ENCODE results near the gene TEX29.

TEX29 gene

DNA sequence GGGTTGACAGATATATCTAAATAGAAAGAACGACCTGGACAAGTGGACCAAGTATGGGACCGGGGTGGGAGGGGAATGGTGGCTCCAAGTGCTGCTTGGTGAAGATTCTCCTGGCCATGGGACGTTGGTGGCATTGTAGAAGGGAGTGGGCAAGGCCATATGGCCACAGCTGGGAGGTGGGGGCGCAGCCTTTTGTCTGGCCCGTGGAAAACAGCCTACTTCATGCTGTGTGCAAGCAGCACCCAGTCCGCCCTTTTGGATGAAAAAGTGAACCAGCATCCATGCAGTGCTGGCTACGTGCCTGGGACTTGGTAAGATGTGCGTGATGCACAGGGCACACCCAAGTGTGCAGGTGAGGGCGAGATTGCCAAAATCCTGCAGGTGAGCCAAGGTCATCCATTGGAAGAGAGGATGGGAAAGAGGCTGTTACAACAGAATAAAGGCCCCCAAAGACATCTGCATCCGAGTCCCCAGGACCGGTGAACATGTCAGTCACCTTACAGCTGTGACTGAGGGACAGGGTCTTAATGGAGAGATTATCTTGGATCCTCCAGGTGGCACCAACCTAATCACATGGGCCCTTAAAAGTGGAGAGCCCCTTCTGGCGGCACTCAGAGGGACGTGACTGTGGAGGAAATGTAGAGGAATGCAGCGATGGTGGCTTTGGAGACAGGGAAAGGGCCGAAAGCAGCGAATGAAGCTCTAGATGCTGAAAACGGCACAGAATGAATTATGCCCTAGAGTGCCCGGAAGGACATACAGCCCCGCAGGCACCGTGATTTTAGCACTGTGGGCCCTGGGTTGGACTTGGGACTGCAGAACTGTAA, 40.8 kb downstream of the TEX29 start:
- Histone ChIP-seq H3K36me3 (ENCODE audit: insufficient read depth, low read length) (no peaks in the 10 kb centered on the region), H3K9me3 (ENCODE audit: low read length) (no peaks in the 10 kb centered on the region), H3K27me3 (ENCODE audit: insufficient read depth, low read length) (no peaks in the 10 kb centered on the region), H3K4me1 (ENCODE audit: insufficient read depth, low read length) (peaks cover 10% of the 10 kb centered on the region), H3K4me3 (ENCODE audit: low read length) (no peak overlapping the region), H2AFZ (ENCODE audit: low read depth, low read length) (no peak overlapping the region)

DNA sequence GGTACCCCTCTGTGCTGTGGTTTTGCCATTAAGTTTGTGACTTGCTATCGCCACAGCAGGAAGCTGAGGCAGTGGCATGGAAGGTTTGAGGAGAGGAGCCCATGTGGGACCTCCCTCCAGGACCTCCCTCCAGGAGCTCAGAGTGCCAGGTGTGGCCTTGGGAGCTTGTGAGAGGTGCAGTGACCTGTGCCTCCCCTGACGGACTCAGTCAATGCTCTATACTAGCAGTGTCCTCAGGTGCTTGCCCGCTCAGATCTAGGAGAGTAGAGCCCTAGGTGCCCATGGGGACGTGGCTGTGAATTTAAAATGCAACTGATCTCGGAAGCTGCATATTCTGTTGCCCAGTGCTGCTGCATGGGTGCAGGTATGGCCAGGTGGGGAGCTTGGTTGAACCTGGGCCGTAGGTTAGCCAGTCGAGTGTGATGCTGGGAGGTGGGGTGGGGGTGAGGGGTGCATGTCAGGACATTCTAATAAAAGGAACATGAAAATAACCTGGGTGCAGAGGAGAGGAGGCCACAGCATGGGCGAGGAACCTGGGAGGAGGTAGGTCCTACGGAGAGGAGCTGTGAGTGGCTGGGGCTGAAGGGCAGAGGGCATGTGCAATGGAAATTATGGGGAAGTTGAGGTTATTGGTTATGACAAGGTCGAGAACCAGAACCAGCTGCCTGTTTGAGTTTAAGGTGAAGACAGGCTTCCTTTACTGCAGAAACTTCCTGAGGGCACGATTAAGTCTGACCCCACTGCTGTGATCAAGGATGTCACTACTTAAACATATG, 41.6 kb downstream of the TEX29 start:
- Histone ChIP-seq H3K27me3 (ENCODE audit: insufficient read depth, low read length) (no peaks in the 10 kb centered on the region), H3K4me3 (ENCODE audit: low read length) (no peak overlapping the region), H3K9me3 (ENCODE audit: low read length) (no peaks in the 10 kb centered on the region), H3K36me3 (ENCODE audit: insufficient read depth, low read length) (no peaks in the 10 kb centered on the region), H2AFZ (ENCODE audit: low read depth, low read length) (no peak overlapping the region), H3K4me1 (ENCODE audit: insufficient read depth, low read length) (peaks cover 10% of the 10 kb centered on the region)

DNA sequence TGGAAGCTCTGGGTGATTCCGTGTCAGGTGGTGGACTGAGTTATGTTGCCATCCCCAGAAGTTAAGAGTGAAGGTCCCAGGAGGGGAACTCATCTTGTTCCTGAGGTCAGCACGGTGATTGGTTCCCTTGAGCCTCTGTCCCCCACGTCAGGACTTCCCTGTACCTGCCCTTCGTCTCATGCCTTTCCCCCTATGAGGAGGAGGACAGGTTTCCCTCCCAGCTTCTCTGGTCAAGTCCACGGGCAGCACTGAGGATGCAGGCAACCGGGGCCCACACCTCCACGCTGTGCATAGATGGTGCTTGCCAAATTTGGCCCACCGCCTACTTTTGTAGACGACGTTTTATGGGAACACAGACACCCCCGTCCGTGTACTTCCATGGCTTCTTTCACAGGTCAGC, 42.7 kb downstream of the TEX29 start:
- Histone ChIP-seq H3K4me1 (ENCODE audit: insufficient read depth, low read length) (peaks cover 10% of the 10 kb centered on the region), H3K4me3 (ENCODE audit: low read length) (no peak overlapping the region), H3K36me3 (ENCODE audit: insufficient read depth, low read length) (no peaks in the 10 kb centered on the region), H2AFZ (ENCODE audit: low read depth, low read length) (no peak overlapping the region), H3K9me3 (ENCODE audit: low read length) (no peaks in the 10 kb centered on the region), H3K27me3 (ENCODE audit: insufficient read depth, low read length) (no peaks in the 10 kb centered on the region)

DNA sequence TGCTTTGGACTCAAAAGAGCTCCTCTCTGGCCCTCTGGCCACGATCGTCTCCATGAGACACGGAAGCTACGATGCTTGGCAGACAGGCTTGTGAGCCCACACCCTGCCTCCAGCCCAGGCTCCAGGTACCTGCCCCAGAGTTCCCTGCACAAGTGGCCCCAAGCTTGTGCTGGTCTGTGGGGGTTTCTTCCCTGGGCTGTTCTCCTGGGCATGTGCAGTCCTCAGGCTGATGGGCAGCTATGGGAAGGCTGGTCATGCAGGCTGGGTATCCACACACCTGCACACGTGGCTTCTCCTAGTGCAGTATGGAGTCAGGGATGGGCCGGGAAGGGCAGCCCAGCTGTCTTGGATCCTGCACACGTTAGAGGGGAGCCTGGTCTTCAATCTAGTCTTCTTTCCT, 43.1 kb downstream of the TEX29 start:
- H3K36me3 ChIP-seq (ENCODE audit: insufficient read depth, low read length): no peaks in the 10 kb centered on the region
- H3K27me3 ChIP-seq (ENCODE audit: insufficient read depth, low read length): no peaks in the 10 kb centered on the region
- no peak overlapping the region for H3K4me3 ChIP-seq (ENCODE audit: low read length)
- peaks cover 10% of the 10 kb centered on the region for H3K4me1 ChIP-seq (ENCODE audit: insufficient read depth, low read length)
- no peak overlapping the region for H2AFZ ChIP-seq (ENCODE audit: low read depth, low read length)
- no peaks in the 10 kb centered on the region for H3K9me3 ChIP-seq (ENCODE audit: low read length)

DNA sequence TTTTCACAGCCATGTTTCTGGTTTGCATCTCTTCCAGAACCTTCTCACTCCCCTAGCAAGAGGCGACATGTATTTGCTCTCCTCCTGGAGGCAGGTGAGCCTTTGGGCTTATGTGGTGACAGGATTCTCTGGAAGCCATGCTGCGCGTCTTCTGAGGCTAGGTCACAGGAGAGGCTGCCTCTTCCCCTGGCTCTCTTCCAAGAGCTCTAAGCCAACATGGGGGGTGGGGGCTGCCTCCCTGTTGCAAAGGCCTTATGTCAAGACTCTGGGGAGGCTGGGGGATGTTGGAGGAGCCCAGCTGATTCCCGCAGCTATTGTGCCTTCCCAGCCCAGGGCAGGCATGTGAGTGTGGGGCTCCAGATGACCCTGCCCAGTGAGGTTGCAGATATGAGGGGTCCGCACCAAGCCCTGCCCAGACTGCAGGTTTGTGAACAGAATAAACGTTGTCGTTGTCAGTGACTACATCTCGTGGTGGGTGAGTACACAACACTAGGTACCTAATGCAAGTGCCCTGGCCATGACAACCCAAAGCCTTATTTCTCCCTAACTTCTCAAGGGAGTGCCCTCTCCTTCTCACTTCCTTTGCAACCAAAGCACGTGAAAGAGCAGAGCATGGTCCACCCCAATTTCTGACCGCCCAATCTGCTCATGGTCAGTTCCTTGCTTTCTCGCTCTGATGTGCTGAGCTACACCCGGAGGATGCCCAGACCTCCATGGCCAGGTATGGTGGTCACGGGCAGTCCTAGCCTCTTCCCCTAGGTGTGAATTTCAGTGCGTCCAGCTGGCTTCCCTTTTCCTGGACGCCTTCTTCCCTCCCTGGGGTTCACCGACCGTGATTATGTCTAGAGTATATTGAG, 44.9 kb downstream of the TEX29 start:
- Histone ChIP-seq H3K27me3 (ENCODE audit: insufficient read depth, low read length) (no peaks in the 10 kb centered on the region), H3K4me1 (ENCODE audit: insufficient read depth, low read length) (peaks cover 2% of the 10 kb centered on the region), H3K36me3 (ENCODE audit: insufficient read depth, low read length) (no peaks in the 10 kb centered on the region), H3K4me3 (ENCODE audit: low read length) (no peak overlapping the region), H3K9me3 (ENCODE audit: low read length) (no peaks in the 10 kb centered on the region), H2AFZ (ENCODE audit: low read depth, low read length) (no peak overlapping the region)

DNA sequence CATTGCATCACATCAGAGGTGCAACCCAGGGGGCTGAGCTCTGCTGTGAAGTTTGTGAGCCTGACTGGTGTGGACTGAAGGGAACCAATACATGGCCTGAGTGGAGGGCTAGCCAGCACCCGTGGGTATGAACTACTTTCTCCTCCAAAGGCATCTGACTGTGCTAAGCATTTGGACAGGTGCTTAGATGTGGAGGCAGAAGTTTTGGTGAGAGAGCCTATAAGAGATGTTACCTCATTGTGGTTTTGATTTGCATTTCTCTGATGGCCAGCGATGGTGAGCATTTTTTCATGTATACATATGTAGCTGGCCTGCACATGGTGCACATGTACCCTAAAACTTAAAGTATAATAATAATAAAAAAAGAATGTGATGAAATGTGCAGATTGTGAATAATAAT, 46.9 kb downstream of the TEX29 start:
- no peaks in the 10 kb centered on the region for H3K36me3 ChIP-seq (ENCODE audit: insufficient read depth, low read length)
- H2AFZ ChIP-seq (ENCODE audit: low read depth, low read length): no peak overlapping the region
- H3K4me1 ChIP-seq (ENCODE audit: insufficient read depth, low read length): no peaks in the 10 kb centered on the region

DNA sequence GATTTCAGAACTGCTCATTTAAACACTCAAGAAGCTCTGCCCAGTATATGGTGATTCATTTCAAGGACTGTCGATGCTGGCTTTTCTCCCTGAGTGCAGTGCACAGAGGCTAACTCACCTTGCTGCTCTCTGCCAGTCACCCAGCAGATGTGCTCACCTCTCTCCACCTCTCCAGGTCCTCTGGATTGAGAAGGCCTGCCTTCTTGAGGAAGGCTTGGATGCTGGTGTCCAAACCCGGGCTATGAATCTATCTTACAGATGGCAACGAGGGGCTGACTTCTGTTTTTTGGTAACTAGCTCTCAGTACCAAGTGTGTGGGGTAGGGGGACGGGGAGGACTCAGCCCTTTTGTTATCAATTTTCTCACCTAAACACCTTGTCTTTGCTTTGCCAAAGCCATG, 47.6 kb downstream of the TEX29 start:
- Histone ChIP-seq H3K36me3 (ENCODE audit: insufficient read depth, low read length) (no peaks in the 10 kb centered on the region), H3K4me1 (ENCODE audit: insufficient read depth, low read length) (no peaks in the 10 kb centered on the region), H3K27me3 (ENCODE audit: insufficient read depth, low read length) (no peaks in the 10 kb centered on the region), H3K4me3 (ENCODE audit: low read length) (no peak overlapping the region), H2AFZ (ENCODE audit: low read depth, low read length) (no peak overlapping the region), H3K9me3 (ENCODE audit: low read length) (no peaks in the 10 kb centered on the region)

More for the DNA sequence above, 46.9 kb downstream of the TEX29 start:
- Histone ChIP-seq H3K4me3 (ENCODE audit: low read length) (no peak overlapping the region), H3K27me3 (ENCODE audit: insufficient read depth, low read length) (no peaks in the 10 kb centered on the region), H3K9me3 (ENCODE audit: low read length) (no peaks in the 10 kb centered on the region)

DNA sequence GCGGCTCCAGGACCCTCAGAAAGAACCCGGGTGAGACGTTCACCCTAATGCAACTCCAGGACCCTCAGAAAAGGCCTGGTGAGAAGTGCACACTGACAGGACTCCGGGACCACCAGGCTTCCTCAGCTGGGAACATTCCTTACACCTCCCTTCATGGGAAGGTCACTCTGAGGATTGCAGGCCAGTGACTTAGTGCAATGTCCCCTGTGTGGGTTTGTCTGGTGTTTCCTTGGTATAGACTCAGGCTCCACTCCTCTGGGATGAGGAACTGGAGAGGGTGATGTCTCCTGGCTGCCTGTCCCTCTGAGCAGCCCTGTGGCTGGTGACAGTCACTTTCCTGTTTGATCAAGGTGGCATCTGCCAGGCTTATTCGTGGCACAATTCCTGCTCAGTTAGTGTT, 49.7 kb downstream of the TEX29 start:
- no peaks in the 10 kb centered on the region for H3K9me3 ChIP-seq (ENCODE audit: low read length)
- no peaks in the 10 kb centered on the region for H3K36me3 ChIP-seq (ENCODE audit: insufficient read depth, low read length)
- H3K4me3 ChIP-seq (ENCODE audit: low read length): no peak overlapping the region
- no peak overlapping the region for H2AFZ ChIP-seq (ENCODE audit: low read depth, low read length)
- H3K4me1 ChIP-seq (ENCODE audit: insufficient read depth, low read length): no peaks in the 10 kb centered on the region
- H3K27me3 ChIP-seq (ENCODE audit: insufficient read depth, low read length): no peaks in the 10 kb centered on the region

DNA sequence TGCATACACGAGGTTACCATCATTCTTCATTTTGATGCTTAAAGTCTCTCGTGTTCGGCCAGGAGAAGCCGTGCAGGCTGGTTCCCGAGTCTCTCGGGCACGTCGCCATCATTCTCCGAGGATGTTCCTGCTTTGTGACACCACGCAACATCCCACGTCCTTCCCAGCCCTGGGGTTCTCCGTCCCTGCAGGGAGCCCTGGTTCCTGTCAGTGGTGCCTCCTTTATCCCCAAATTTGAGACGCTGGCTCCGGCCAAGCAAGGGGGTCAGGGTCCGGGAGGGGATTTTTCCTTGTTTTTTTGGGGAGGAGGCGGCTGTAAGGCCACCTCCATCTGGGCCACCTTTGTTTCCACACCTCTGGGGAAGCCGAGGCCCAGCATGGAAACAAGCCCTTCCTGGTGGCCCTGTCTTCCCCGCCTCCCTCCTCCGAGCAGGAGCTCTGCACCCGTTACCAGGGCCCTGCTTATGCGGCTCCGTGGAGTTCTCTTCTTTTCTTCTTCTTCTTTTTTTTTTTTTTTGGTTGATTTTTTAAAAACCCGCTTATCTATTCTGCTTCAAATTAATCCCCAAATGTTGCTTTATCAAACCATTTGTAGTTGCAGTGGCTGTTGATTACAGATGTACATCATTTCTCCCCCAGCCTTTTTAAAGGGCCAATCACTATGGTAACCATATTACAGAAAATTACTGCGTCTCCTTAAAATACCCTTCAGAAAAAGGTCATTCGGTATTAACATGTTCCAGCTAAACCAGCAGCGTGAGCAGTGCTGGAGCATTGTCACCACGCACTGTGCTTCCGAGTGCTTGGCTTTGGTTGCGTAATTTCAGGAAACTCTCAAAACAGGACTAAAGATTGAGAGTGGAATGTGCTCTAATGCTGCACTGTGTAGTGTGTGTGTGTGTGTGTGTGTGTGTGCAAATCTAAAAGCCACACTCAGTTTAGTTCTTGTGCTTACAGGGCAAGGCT, 50.4 kb downstream of the TEX29 start:
- no peaks in the 10 kb centered on the region for H3K27me3 ChIP-seq (ENCODE audit: insufficient read depth, low read length)
- H3K4me1 ChIP-seq (ENCODE audit: insufficient read depth, low read length): no peaks in the 10 kb centered on the region
- H3K36me3 ChIP-seq (ENCODE audit: insufficient read depth, low read length): no peaks in the 10 kb centered on the region
- no peak overlapping the region for H2AFZ ChIP-seq (ENCODE audit: low read depth, low read length)
- no peaks in the 10 kb centered on the region for H3K9me3 ChIP-seq (ENCODE audit: low read length)
- no peak overlapping the region for H3K4me3 ChIP-seq (ENCODE audit: low read length)

DNA sequence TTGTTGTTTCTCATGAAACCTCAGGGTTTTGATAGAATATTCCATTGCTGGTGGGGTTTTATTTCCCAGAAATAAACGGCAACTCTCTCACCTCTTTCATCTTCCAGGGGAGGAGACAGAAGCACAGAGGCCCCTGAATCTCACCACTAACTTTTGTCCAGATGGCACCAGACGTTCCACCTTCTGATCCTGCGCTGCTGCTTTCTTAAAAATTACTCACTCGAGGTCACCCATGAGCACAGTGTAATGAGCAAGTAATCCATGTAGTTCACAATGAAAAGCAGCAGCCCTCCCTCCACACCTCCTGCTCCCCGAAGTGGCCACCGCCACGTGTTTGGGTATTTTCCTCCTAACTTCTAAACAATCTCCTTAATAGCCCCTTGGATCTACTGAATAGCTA, 51.3 kb downstream of the TEX29 start:
- no peak overlapping the region for H2AFZ ChIP-seq (ENCODE audit: low read depth, low read length)
- no peak overlapping the region for H3K4me3 ChIP-seq (ENCODE audit: low read length)
- no peaks in the 10 kb centered on the region for H3K27me3 ChIP-seq (ENCODE audit: insufficient read depth, low read length)
- no peaks in the 10 kb centered on the region for H3K9me3 ChIP-seq (ENCODE audit: low read length)
- H3K36me3 ChIP-seq (ENCODE audit: insufficient read depth, low read length): no peaks in the 10 kb centered on the region
- H3K4me1 ChIP-seq (ENCODE audit: insufficient read depth, low read length): no peaks in the 10 kb centered on the region

DNA sequence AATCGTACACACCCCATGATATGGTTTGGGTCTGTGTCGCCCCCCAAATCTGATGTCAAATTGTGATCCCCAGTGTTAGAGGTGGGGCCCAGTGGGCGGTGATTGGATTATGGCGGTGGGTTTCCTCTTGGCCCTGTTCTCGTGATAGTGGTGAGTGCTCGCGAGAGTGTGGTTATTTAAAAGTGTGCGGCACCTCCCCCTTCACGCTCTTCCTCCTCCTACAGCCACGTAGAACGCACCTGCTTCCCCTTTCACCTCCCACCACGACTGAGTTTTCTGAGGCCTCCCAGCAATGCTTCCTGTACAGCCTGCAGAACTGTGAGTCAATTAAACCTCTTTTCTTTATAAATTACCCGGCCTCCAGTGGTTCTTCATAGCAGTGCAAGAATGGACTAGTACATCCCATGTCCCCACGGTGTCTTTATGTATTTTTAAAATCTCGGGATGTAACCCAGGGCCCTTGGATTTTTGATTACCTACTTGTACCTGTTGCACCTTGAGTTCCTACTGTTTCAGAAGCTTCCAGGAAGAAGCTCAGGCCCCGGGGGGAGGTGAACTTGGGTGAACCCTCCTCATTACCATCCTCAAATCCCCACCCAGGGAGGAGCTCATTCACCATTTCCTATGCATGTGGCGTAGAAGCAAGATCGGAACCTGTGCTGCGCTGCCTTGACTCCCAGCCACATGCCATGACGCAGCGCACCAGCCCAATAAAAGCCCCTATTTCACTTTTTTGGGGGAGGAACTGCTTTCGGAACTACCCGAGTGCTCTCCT, 52.4 kb downstream of the TEX29 start:
- Histone ChIP-seq H3K4me1 (ENCODE audit: insufficient read depth, low read length) (no peaks in the 10 kb centered on the region), H3K9me3 (ENCODE audit: low read length) (no peaks in the 10 kb centered on the region), H3K27me3 (ENCODE audit: insufficient read depth, low read length) (no peaks in the 10 kb centered on the region), H3K4me3 (ENCODE audit: low read length) (no peak overlapping the region), H3K36me3 (ENCODE audit: insufficient read depth, low read length) (no peaks in the 10 kb centered on the region), H2AFZ (ENCODE audit: low read depth, low read length) (no peak overlapping the region)

DNA sequence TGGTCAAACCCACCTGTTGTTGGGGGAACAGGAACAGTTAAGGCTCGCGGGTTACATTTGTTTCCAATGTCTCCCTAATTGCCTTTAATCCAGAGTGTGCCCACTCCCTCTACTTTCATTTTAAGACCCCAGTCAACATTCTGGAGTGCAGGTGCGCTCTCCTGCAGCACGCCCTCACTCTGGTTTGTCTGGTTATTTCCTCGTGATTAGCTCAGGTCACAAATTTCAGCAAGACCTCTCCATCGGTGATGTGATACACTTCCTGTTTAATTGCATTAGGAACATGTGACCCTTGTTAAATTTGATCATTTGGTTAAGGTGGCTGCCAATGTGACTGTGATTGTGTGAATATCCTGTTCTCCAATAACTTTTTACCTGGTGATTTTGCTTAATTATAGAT, 53.0 kb downstream of the TEX29 start:
- H3K4me3 ChIP-seq (ENCODE audit: low read length): no peak overlapping the region
- no peak overlapping the region for H2AFZ ChIP-seq (ENCODE audit: low read depth, low read length)
- H3K36me3 ChIP-seq (ENCODE audit: insufficient read depth, low read length): no peaks in the 10 kb centered on the region
- H3K9me3 ChIP-seq (ENCODE audit: low read length): no peaks in the 10 kb centered on the region
- H3K27me3 ChIP-seq (ENCODE audit: insufficient read depth, low read length): no peaks in the 10 kb centered on the region
- H3K4me1 ChIP-seq (ENCODE audit: insufficient read depth, low read length): no peaks in the 10 kb centered on the region
